Measurements from ENCODE around the gene PI4KB. TPM values are rescaled to one million over a fixed set of nuclear protein-coding genes. Genes with fewer than 3 reads are reported as not detected.
A peak's percentile ranks its signal among the peaks of the same experiment; 100 is the strongest.

Gene PI4KB
- total RNA-seq, 1 donor from 2014 or later: 54.7 TPM

- peaks cover 14% of the 10 kb centered on the region for H3K36me3 Mint-ChIP-seq (ENCODE audit: low read depth)
- DNase-seq (ENCODE audit: low spot score): no peak
- no peaks in the 10 kb centered on the region for H3K27me3 Mint-ChIP-seq (ENCODE audit: low read depth)
- H3K9me3 Mint-ChIP-seq (ENCODE audit: low read depth): no peaks in the 10 kb centered on the region
- no peak overlapping the region for H3K4me3 Mint-ChIP-seq (ENCODE audit: unreplicated experiment)
- peaks cover 19% of the 10 kb centered on the region for H3K4me1 Mint-ChIP-seq (ENCODE audit: low read depth)
- H3K27ac Mint-ChIP-seq (ENCODE audit: unreplicated experiment): peak overlapping the region; percentile 13
- peak; percentile 90 for TF ChIP-seq CTCF (IDR thresholded peaks at IDR 0.05)
Observed at GRCh38 chr1:151251656-151252470, 75.4 kb downstream of the PI4KB start.

GRCh38 chr1:151246786-151247185, 80.4 kb downstream of the PI4KB start:
- peaks cover 44% of the 10 kb centered on the region for H3K36me3 Mint-ChIP-seq (ENCODE audit: low read depth)
- no peak for TF ChIP-seq CTCF (IDR thresholded peaks at IDR 0.05)
- H3K9me3 Mint-ChIP-seq (ENCODE audit: low read depth): no peaks in the 10 kb centered on the region
- peaks cover 2% of the 10 kb centered on the region for H3K4me1 Mint-ChIP-seq (ENCODE audit: low read depth)
- DNase-seq (ENCODE audit: low spot score): no peak
- H3K27me3 Mint-ChIP-seq (ENCODE audit: low read depth): no peaks in the 10 kb centered on the region
- no peak overlapping the region for H3K27ac Mint-ChIP-seq (ENCODE audit: unreplicated experiment)
- H3K4me3 Mint-ChIP-seq (ENCODE audit: unreplicated experiment): no peak overlapping the region

- Mint-ChIP-seq H3K4me1 (ENCODE audit: low read depth) (peaks cover 2% of the 10 kb centered on the region), H3K4me3 (ENCODE audit: unreplicated experiment) (no peak overlapping the region), H3K9me3 (ENCODE audit: low read depth) (no peaks in the 10 kb centered on the region), H3K27ac (ENCODE audit: unreplicated experiment) (peak overlapping the region; percentile 22), H3K36me3 (ENCODE audit: low read depth) (peaks cover 45% of the 10 kb centered on the region), H3K27me3 (ENCODE audit: low read depth) (no peaks in the 10 kb centered on the region)
- TF ChIP-seq CTCF (IDR thresholded peaks at IDR 0.05): no peak
- DNase-seq (ENCODE audit: low spot score): no peak
Observed at GRCh38 chr1:151243683-151244216, 83.5 kb downstream of the PI4KB start.

- H3K36me3 Mint-ChIP-seq (ENCODE audit: low read depth): peaks cover 48% of the 10 kb centered on the region
Observed at GRCh38 chr1:151242442-151242841, 84.8 kb downstream of the PI4KB start.

More at GRCh38 chr1:151242442-151242841, 84.8 kb downstream of the PI4KB start:
- no peaks in the 10 kb centered on the region for H3K27me3 Mint-ChIP-seq (ENCODE audit: low read depth)
- no peak overlapping the region for H3K4me3 Mint-ChIP-seq (ENCODE audit: unreplicated experiment)
- TF ChIP-seq CTCF (IDR thresholded peaks at IDR 0.05): no peak
- peaks cover 15% of the 10 kb centered on the region for H3K4me1 Mint-ChIP-seq (ENCODE audit: low read depth)
- H3K9me3 Mint-ChIP-seq (ENCODE audit: low read depth): no peaks in the 10 kb centered on the region
- H3K27ac Mint-ChIP-seq (ENCODE audit: unreplicated experiment): no peak overlapping the region
- DNase-seq (ENCODE audit: low spot score): no peak

Other genes with a start within 250 kb of the PI4KB start
- gene SEMA6C, start 180.8 kb downstream of the PI4KB start, total RNA-seq: 7.0 to 9.2 TPM (median 8.9 TPM) in 3 replicates
- not detected in 3 replicates for gene TNFAIP8L2, start 170.8 kb downstream of the PI4KB start, total RNA-seq
- 9.3 to 10.0 TPM (median 9.9 TPM) in 3 replicates for gene LYSMD1, start 161.5 kb downstream of the PI4KB start, total RNA-seq
- 39.6 to 44.3 TPM (median 40.7 TPM) in 3 replicates for gene SCNM1, start 161.3 kb downstream of the PI4KB start, total RNA-seq
- 0.60 to 1.9 TPM in 2 of 3 replicates, not detected in the other for gene TMOD4, start 151.4 kb downstream of the PI4KB start, total RNA-seq
- gene VPS72, start 137.2 kb downstream of the PI4KB start, total RNA-seq: 40.4 to 70.5 TPM (median 64.0 TPM) in 3 replicates
- gene PIP5K1A, start 128.9 kb downstream of the PI4KB start, total RNA-seq: 72.8 to 89.9 TPM (median 80.0 TPM) in 3 replicates
- 111 to 144 TPM (median 113 TPM) in 3 replicates for gene PSMD4, start 72.7 kb downstream of the PI4KB start, total RNA-seq
- 17.5 to 19.3 TPM (median 18.6 TPM) in 3 replicates for gene ZNF687, start 45.1 kb downstream of the PI4KB start, total RNA-seq
- gene RFX5, start 19.8 kb upstream of the PI4KB start, total RNA-seq: 30.0 to 64.7 TPM (median 31.8 TPM) in 3 replicates
- 5.7 to 11.1 TPM (median 8.9 TPM) in 3 replicates for gene SELENBP1, start 45.3 kb upstream of the PI4KB start, total RNA-seq
- 229 to 257 TPM (median 236 TPM) in 3 replicates for gene PSMB4, start 72.2 kb upstream of the PI4KB start, total RNA-seq
- gene POGZ, start 132.1 kb upstream of the PI4KB start, total RNA-seq: 61.7 to 79.7 TPM (median 65.0 TPM) in 3 replicates
- 0.95 to 1.2 TPM (median 1.0 TPM) in 3 replicates for gene CGN, start 184.0 kb upstream of the PI4KB start, total RNA-seq
- gene TUFT1, start 212.9 kb upstream of the PI4KB start, total RNA-seq: 15.2 to 33.0 TPM (median 30.5 TPM) in 3 replicates

Data from chondrocyte (in vitro differentiated cells).